HG03196 (cell line): Measurements from ENCODE around the gene WDR47.
"Not testable (repeated sequence)": the region's sequence is repeated elsewhere in the genome, so short reads cannot be mapped to it uniquely, and the experiment has no call there.

Source experiments
- ATAC-seq: cut with Tn5 transposase; IDR thresholded peaks from one replicate; pipeline ENCODE4 v1.9.1; 2021; ENCODE audit not compliant: unreplicated experiment

The WDR47 gene

GRCh38 chr1:109056064-109056463 is 14.2 kb upstream of the WDR47 start:
- no peak for ATAC-seq

- not testable (repeated sequence) for ATAC-seq
These were observed 10.2 kb upstream of the WDR47 start for GRCh38 chr1:109052145-109052544.

GRCh38 chr1:109050228-109050995 is 8.5 kb upstream of the WDR47 start:
- no peak for ATAC-seq

- ATAC-seq, result no peak
These were observed 6.4 kb upstream of the WDR47 start for GRCh38 chr1:109048335-109048734.

GRCh38 chr1:109047339-109047738 is 5.4 kb upstream of the WDR47 start:
- ATAC-seq, result no peak

- ATAC-seq, result no peak
These were observed 4.8 kb upstream of the WDR47 start for GRCh38 chr1:109046671-109047070.

- no peak for ATAC-seq
These were observed 3.7 kb upstream of the WDR47 start for GRCh38 chr1:109045595-109045994.

- ATAC-seq, result peak; percentile 30
These were observed 797 bp downstream of the WDR47 start for GRCh38 chr1:109040989-109041620.

- ATAC-seq, result no peak
These were observed 1.3 kb downstream of the WDR47 start for GRCh38 chr1:109040627-109040988.

GRCh38 chr1:109034382-109034781 is 7.5 kb downstream of the WDR47 start:
- no peak for ATAC-seq

- ATAC-seq, result not testable (repeated sequence)
These were observed 12.4 kb downstream of the WDR47 start for GRCh38 chr1:109029493-109029892.

- ATAC-seq, result no peak
These were observed 14.1 kb downstream of the WDR47 start for GRCh38 chr1:109027841-109028240.

- no peak for ATAC-seq
These were observed 16.2 kb downstream of the WDR47 start for GRCh38 chr1:109025694-109026093.

- no peak for ATAC-seq
These were observed 17.3 kb downstream of the WDR47 start for GRCh38 chr1:109024646-109025045.

- no peak for ATAC-seq
These were observed 21.1 kb downstream of the WDR47 start for GRCh38 chr1:109020693-109021257.

GRCh38 chr1:109017719-109018118 is 24.2 kb downstream of the WDR47 start:
- ATAC-seq, result not testable (repeated sequence)

GRCh38 chr1:109017134-109017533 is 24.8 kb downstream of the WDR47 start:
- no peak for ATAC-seq

- no peak for ATAC-seq
These were observed 30.6 kb downstream of the WDR47 start for GRCh38 chr1:109011335-109011734.

GRCh38 chr1:108996622-108997021 is 45.3 kb downstream of the WDR47 start:
- ATAC-seq, result not testable (repeated sequence)

GRCh38 chr1:108983114-108983513 is 58.8 kb downstream of the WDR47 start:
- no peak for ATAC-seq

- ATAC-seq, result no peak
These were observed 65.2 kb downstream of the WDR47 start for GRCh38 chr1:108976658-108977057.

GRCh38 chr1:108972951-108973350 is 69.0 kb downstream of the WDR47 start:
- no peak for ATAC-seq
